ENCODE results near the gene TXNRD2.

Gene TXNRD2

DNA sequence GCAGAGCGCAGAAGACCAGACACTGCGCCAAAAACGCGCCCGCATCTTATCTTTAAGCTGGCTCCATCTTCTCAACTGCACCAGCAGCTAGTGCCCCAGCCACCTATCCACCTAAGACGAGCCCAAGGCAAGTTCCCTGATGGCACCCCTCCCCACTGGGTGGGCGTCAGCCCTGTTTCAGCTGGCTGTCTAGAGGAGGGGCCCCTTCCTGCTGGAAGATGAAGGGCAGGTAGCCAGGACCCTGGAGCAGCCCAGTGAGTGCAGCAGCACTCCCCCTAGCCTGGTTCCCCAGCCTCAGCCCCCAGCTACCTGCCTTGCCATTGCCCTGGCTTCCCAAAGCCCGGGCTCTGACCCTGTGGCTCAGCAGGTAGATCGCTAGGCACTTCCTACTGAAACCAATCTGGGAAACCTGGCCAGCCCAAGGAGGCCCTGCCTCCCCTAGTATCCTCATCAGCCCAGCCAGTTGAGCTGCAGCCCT, 46.8 kb upstream of the TXNRD2 start:
- in situ Hi-C loops (cut with MboI; ENCODE audit: low pct_unique_long_range_greater_than_20kb, low sequenced_read_pairs, unreplicated experiment): no loop called here
- no peak for DNase-seq (ENCODE audit: low spot score)
- TF ChIP-seq, protein P1, sequence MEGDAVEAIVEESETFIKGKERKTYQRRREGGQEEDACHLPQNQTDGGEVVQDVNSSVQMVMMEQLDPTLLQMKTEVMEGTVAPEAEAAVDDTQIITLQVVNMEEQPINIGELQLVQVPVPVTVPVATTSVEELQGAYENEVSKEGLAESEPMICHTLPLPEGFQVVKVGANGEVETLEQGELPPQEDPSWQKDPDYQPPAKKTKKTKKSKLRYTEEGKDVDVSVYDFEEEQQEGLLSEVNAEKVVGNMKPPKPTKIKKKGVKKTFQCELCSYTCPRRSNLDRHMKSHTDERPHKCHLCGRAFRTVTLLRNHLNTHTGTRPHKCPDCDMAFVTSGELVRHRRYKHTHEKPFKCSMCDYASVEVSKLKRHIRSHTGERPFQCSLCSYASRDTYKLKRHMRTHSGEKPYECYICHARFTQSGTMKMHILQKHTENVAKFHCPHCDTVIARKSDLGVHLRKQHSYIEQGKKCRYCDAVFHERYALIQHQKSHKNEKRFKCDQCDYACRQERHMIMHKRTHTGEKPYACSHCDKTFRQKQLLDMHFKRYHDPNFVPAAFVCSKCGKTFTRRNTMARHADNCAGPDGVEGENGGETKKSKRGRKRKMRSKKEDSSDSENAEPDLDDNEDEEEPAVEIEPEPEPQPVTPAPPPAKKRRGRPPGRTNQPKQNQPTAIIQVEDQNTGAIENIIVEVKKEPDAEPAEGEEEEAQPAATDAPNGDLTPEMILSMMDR (IDR thresholded peaks at IDR 0.05; ENCODE audit: extremely low read depth, insufficient read depth, missing control alignments): no peak

GRCh38 chr22:19987394-19988306, 46.0 kb upstream of the TXNRD2 start:
- TF ChIP-seq, protein P1 (IDR thresholded peaks at IDR 0.05; ENCODE audit: extremely low read depth, insufficient read depth, missing control alignments): no peak
- in situ Hi-C loops (cut with MboI; ENCODE audit: low pct_unique_long_range_greater_than_20kb, low sequenced_read_pairs, unreplicated experiment): no loop called here
- DNase-seq (ENCODE audit: low spot score): no peak

GRCh38 chr22:19986410-19987341, 45.1 kb upstream of the TXNRD2 start:
- TF ChIP-seq, protein P1 (IDR thresholded peaks at IDR 0.05; ENCODE audit: extremely low read depth, insufficient read depth, missing control alignments): no peak
- in situ Hi-C loops (cut with MboI; ENCODE audit: low pct_unique_long_range_greater_than_20kb, low sequenced_read_pairs, unreplicated experiment): no loop called here
- DNase-seq (ENCODE audit: low spot score): peak; percentile 99

DNA sequence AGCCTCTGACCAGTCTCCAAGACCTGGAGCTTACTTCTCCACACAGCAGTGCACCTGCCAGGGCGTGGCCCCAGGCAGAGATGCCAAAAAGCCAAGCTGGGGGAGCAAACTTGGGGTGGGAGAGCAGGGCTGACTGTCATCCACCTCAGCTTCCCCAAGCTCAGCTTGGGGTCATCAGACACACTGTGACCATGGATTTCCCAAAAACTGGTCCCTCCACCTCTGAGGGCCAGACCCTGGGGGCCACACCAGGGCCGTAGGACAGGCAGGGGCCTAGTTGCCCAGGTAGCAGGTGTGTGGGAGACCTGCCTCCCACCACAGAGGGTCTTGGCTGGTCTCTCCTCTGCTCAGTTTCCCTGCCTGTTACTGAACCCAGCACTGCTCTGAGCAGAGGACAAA, 44.4 kb upstream of the TXNRD2 start:
- in situ Hi-C loops (cut with MboI; ENCODE audit: low pct_unique_long_range_greater_than_20kb, low sequenced_read_pairs, unreplicated experiment): no loop called here
- DNase-seq (ENCODE audit: low spot score): no peak
- TF ChIP-seq, protein P1 (IDR thresholded peaks at IDR 0.05; ENCODE audit: extremely low read depth, insufficient read depth, missing control alignments): no peak

DNA sequence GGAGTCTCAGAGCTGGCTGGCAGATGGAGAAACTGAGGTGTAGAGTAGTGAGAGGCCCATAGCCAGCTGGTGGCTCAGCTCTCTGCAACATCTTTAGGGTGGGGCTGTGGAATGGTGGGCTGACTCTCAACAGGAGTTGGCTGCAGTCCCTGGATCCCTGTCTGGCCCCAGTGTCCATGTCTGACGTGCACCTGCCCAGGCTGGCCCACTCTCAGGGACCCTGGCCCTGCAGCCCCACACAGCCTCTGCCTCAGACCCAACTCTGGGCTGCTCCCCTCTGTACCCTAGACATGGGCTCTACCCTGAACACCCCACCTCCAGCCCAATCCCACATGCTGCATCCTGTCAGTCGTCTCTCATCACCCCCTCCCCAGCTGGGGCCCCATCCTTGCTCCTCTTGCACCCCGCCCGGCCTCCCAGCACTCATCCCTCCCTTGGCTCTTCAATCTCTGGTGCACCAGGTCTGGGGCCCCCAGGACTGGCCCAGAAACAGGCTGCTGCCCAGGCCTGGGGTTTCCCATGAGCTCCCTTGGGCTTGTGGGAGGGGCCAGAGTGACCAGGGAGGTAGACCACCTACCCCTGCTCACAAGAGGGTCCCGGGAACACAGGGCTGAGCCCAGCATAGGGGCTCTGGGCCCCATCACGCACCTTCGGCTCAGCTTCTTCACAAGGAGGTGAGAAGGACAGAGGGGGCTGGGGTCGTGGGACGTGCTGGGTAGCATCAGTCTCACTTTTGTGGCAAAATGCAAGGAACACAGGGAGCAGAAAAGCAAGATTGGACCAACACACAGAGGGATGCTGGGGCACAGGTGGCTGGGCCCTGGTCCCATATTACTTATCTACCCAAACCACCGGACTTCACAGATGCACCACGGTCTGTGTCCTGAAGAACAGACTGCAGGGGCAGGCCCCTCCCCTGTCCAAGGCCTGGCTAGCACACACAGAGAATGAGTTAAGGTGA, 43.5 kb upstream of the TXNRD2 start:
- in situ Hi-C loops (cut with MboI; ENCODE audit: low pct_unique_long_range_greater_than_20kb, low sequenced_read_pairs, unreplicated experiment): no loop called here

More for the DNA sequence above, 43.5 kb upstream of the TXNRD2 start:
- no peak for DNase-seq (ENCODE audit: low spot score)
- TF ChIP-seq, protein P1 (IDR thresholded peaks at IDR 0.05; ENCODE audit: extremely low read depth, insufficient read depth, missing control alignments): no peak
